ENCODE measurements around the gene ADAP1. TPM values are rescaled to one million over a fixed set of nuclear protein-coding genes. Genes with fewer than 3 reads are reported as not detected.

Gene ADAP1
- polyA plus RNA-seq, 3 donors = 9.9 to 20.8 (median 15.4) TPM

GRCh38 chr7:892648-893593 is 61.6 kb downstream of the ADAP1 start:
- DNase-seq (ENCODE audit: extremely low read depth in 1 of 11, low read depth in 9 of 11, low spot score in 4 of 11) = no peak

- DNase-seq (ENCODE audit: extremely low read depth in 1 of 11, low read depth in 9 of 11, low spot score in 4 of 11) = no peak
Measured at GRCh38 chr7:891805-892204, 62.7 kb downstream of the ADAP1 start.

DNA sequence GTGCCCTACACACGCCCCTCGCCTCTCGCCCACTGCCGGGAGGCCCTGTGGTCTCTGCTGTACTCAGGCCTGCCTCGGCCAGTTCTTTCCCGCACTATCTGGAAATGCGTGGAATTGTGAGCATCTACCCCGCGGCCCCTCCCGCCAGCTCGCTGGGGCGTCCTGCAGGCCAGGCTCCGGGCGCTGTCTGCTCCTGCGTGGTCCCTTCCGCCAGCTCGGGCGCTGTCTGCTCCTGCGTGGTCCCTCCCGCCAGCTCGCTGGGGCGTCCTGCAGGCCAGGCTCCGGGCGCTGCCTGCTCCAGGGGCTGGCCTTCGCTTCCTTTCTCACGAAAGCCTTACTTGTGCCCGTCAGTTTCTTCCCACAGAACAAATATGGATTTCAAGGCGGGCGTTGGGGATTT is 63.2 kb downstream of the ADAP1 start:
- DNase-seq (ENCODE audit: extremely low read depth in 1 of 11, low read depth in 9 of 11, low spot score in 4 of 11) = no peak

DNA sequence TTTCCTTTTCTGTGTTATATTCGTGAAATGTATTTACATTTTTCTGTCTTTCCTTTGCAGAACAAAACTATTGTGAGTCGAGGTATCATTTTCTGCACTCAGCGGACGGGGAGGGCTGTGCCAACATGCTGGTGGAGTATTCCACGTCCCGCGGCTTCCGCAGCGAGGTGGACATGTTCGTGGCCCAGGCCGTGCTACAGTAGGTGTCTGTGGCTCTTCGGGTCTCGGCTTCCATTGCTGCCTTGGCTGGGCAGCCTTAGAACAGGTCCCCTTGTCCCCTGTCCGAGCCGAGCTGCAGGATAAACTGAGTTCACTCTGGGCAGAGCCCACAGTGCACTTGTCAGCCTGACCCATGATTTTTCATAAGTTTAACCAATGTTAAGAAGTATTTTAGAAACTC is 63.6 kb downstream of the ADAP1 start:
- DNase-seq (ENCODE audit: extremely low read depth in 1 of 11, low read depth in 9 of 11, low spot score in 4 of 11) = no peak

DNA sequence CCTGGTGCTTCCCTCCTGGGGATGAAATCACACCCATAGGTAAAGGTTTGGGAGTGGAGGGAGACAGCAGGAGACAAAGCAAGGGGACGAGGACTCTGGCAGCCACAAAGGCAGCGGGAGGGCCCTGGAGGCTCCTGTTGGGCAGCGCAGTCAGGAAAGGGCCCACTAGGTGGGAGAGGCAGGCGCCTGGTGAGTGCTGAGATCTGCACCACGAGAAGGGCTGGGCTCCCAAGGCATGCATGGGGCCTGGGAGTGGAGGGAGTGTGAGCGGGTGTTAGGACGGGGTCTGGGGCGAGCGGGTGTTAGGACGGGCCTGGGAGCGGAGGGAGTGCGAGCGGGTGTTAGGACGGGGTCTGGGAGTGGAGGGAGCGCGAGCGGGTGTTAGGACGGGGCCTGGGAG is 65.1 kb downstream of the ADAP1 start:
- no peak for DNase-seq (ENCODE audit: extremely low read depth in 1 of 11, low read depth in 9 of 11, low spot score in 4 of 11)

- DNase-seq (ENCODE audit: extremely low read depth in 1 of 11, low read depth in 9 of 11, low spot score in 4 of 11) = no peak
Measured at GRCh38 chr7:889025-889390, 65.5 kb downstream of the ADAP1 start.

DNA sequence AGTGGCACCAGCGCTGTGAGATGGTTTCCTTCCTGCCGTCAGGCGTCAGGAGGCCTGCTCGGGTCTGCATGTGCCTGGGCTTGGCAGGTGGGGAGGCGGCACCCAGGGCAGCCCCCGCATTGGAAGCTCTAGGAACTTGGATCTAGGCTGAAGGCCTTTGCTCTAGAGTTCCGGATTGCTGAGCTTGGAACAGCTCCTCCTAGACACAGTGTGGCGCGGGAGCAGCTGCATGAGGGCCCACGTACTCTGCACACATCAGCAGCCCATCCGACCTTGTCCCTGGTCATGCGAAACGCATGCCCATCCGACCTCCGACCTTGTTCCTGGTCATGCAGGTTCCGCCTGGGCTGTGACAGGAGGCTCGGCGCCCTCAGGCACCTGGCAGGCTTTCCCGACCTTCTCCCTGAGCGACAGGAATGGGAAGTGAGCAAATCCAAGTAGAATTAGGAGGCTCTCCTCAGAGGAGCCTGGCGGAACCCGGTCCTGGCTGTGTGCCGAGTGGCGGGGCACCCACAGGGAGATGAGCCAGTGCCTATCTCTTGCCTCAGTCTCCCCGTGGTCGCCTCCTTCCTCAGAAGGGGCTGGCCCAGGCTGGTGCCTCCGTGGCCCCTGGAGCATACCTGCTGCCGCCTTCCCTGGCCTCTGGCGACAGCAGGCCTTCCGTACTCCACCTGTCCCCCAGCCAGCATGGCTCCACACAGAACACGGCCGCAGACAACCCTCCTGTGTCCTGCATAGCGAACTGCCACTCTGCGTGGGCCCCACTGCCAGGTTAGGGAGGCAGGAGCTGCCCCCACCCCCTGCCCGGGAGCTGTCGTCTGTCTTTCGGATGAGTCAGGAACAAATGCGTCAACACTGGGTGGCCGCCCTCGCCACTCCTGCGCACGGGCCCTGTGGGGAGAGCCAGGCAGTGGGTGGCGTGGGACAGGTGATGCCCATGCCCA is 66.1 kb downstream of the ADAP1 start:
- no peak for DNase-seq (ENCODE audit: extremely low read depth in 1 of 11, low read depth in 9 of 11, low spot score in 4 of 11)

GRCh38 chr7:887488-887820 is 67.0 kb downstream of the ADAP1 start:
- DNase-seq (ENCODE audit: extremely low read depth in 1 of 11, low read depth in 9 of 11, low spot score in 4 of 11) = no peak

GRCh38 chr7:886626-887487 is 67.6 kb downstream of the ADAP1 start:
- DNase-seq (ENCODE audit: extremely low read depth in 1 of 11, low read depth in 9 of 11, low spot score in 4 of 11) = no peak

DNA sequence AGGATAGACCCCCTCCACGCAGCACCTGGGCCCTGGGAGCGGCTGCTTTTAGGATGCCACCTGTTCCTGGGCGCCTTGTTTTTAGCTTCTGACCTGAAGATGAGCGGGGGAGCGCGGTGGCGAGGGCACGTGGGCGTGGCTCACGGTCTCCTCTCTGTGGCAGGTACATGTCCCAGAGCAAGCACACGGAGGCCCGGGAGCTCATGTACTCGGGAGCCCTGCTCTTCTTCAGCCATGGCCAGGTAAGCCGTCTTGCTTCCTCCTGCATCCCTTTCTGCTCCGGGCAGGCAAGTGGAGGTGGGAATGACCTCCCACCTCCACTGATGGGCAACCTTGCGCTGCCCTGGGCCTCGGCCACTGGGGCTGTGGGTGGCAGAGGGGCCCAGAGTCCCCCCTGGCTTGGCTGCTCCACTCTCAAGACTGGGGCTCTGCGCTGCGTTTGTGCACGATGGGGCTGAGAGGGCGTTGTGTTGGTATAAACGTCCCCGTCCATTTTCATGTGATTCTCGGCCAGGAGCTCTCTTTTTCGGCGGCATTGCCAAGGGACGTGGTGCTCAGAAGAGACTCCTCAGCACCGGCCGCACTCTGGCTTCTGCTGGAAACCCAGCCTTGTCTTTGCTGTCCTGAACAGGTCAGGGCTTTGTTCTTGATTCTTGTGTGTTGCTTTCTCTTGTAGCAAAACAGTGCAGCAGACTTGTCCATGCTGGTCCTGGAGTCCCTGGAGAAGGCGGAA is 68.4 kb downstream of the ADAP1 start:
- no peak for DNase-seq (ENCODE audit: extremely low read depth in 1 of 11, low read depth in 9 of 11, low spot score in 4 of 11)

DNA sequence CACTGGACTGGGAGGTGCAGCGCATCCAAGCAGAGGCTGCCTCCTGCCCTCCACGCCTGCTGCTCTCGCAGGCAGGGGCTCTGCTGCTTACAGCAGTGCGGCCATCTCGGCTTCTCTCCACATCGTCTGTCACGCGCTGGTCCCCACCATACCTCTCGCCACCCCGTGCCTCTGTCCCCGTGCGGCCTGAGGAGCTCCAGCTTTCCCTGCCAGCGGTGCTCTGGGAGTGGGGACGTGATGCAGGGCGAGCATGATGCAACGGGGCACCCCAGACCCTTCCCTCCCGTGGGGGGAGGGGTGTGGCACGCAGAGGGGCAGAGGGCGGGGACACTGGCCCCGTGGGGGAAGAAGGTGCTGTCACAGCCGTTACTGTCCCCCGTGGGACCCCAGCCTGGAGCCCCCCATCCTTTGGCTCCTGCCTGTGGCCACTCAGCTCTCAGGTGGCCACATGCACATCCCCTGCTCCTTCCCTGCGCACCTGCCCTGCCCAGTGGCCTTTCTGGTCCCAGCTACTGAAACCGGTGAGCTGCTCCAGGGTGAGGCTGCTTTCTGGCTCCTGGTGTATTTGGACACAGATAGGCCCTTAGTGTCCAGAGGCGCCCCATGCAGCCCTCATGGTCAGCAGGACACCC is 69.1 kb downstream of the ADAP1 start:
- DNase-seq (ENCODE audit: extremely low read depth in 1 of 11, low read depth in 9 of 11, low spot score in 4 of 11) = no peak

GRCh38 chr7:884191-885003 is 70.1 kb downstream of the ADAP1 start:
- no peak for DNase-seq (ENCODE audit: extremely low read depth in 1 of 11, low read depth in 9 of 11, low spot score in 4 of 11)

GRCh38 chr7:883055-884021 is 71.1 kb downstream of the ADAP1 start:
- DNase-seq (ENCODE audit: extremely low read depth in 1 of 11, low read depth in 9 of 11, low spot score in 4 of 11) = no peak

- no peak for DNase-seq (ENCODE audit: extremely low read depth in 1 of 11, low read depth in 9 of 11, low spot score in 4 of 11)
Measured at GRCh38 chr7:882336-883035, 72.0 kb downstream of the ADAP1 start.

GRCh38 chr7:881441-882234 is 72.8 kb downstream of the ADAP1 start:
- DNase-seq (ENCODE audit: extremely low read depth in 1 of 11, low read depth in 9 of 11, low spot score in 4 of 11) = no peak
